ENCODE measurements around the gene TGFBI.

- no peak for TF ChIP-seq POLR2A (IDR thresholded peaks at IDR 0.05; ENCODE audit: extremely low read depth, insufficient read length)
- TF ChIP-seq CTCF (IDR thresholded peaks at IDR 0.05; ENCODE audit: low read depth, low read length) = no peak
- no peak for TF ChIP-seq MYC (IDR thresholded peaks at IDR 0.05; ENCODE audit: low read depth, low read length)
- TF ChIP-seq, protein P1, sequence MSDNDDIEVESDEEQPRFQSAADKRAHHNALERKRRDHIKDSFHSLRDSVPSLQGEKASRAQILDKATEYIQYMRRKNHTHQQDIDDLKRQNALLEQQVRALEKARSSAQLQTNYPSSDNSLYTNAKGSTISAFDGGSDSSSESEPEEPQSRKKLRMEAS (IDR thresholded peaks at IDR 0.05; ENCODE audit: low read depth, low read length) = no peak
Measured at GRCh38 chr5:136054142-136055019, 25.6 kb downstream of the TGFBI start.

All from NB4 (cell line).